Brain pericyte (primary cell): ENCODE measurements around the gene FAHD1.
"Not testable (repeated sequence)": the region's sequence is repeated elsewhere in the genome, so short reads cannot be mapped to it uniquely, and the experiment has no call there.

Experiments
- DNase-seq: peaks from one replicate; pipeline ENCODE4 v3.0.0-alpha.2; 2012; ENCODE audit warnings: low read depth, low spot score

The FAHD1 gene

DNA sequence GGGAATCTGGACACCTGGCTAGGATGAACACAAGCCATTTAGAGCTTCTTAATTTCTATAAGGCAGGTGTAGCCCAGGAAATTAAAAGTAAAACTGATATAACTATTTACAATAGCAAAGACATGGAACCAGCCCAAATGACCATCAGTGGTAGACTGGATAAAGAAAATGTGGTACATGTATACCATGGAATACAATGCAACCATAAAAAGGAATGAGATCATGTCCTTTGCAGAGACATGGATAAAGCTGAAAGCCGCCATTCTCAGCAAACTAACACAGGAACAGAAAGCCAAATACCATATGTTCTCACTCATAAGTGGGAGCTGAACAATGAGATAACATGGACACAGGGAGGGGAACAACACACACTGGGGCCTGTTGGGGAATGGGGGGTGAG lies 19.4 kb downstream of the FAHD1 start:
- no peak for DNase-seq

DNA sequence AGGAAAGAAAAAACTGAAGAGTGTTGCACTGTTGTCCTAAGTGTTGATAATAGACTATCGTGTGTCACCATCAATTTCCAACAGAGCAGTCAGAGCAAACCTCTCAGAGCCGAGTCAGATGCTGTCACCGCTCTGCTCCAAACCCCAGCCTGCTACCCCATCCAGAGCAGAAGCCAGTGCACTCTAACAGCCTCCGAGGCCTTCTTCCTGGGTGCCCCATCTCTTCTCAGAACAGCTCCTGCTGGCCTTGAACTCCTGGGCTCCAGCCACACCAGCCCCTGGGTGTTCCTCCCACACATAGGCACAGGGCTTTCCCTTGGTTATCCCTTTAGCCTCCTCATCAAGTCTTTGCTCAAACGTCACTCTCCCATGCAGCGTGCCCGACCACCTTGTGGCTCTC lies 24.0 kb downstream of the FAHD1 start:
- DNase-seq: no peak

DNA sequence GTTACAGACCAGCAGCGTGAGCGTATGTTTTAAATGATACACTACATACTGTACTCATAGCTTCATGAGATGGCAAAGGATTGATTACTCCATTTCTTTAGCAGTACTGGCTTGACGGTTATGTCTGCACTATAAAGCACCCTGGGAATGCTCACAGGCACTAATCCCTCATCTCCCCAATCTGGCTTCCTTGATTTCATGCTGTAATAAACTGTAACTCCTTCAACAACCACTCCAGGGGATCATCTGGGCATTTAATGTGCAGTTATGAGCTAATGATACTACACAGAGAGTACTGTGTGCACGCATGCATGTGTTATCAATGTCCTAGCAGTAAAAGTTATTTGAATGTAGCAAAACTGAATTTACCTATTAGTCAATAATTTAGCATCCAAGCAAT lies 24.8 kb downstream of the FAHD1 start:
- no peak for DNase-seq

DNA sequence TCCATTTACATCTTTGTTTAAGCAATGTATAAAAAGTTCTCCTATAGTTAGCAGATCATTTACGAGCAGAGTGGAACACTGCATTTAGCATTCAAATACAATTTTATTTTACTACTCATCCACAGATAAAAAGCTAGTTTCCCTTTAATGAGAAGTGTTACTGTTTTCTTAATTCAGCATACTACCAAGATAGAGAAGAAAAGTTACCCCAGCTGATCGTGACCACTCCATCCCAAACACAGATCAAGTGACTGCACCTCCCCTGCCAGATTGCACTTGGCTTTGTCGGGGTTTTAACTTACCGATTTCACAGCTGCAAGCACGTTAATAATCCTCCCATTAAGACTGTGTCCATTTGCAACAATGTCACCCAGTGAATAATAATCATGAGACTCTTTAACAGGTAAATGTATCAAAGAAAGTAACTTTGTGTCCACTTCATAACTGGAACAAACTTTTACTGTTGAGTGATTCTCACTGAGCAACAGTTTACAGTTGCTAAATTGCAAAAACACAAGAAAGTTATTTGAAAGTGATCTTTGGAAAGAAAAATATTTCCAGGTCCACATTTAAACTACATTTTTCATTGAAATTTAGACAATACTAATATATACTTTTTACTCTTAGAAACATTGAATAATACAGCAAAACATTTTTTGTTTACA lies 30.6 kb downstream of the FAHD1 start:
- DNase-seq: no peak

DNA sequence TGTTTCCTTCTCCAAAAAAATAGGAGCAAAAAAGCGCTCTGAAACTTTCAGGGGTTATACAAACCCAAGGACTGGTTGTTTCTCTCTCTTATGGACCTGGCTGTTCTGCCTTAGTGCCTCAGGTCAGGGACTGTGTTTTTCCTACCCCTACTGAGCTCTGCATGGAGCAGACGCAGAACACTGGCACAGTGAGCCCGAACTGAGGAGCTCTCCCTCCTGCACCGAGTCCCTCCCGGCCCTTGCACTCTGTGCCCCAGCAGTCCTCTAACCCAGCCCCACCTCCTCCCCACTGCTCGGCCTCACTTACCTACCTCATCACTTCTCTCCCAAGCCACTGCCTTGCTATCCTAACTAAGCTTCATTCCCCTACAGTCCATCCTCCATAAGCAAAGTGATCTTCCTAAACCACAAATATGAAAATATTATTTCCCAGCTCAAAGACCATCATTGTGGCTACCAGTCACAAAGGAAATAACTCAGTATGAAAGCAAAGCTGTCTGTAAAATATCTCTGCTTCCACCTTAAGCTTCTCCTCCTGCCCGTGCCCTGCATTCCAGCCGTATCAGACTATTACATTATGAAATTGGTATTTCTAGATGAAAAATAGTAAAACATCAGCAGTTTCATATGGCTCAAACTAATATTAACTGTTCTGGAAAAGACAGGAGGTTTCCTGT lies 31.3 kb downstream of the FAHD1 start:
- peak; percentile 22 for DNase-seq

DNA sequence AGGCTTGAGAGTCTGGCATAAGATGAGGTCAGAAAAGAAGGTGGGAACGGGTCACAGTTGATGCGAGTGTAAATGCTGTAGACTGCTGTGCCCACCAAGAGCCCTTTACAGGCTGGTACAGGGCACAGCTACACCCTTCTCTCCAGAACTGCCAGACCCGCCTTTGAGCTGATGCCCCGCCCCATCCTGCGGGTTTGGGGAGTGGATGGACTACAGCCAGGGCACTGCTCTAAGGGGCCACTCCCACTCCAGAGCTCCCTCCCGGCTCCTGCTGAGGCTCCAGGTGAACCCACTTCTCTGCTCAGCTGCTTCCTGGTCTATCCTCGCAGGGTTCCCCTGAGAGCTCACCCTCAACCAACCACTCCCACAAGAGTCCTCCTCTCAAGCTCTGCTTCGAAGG lies 32.6 kb downstream of the FAHD1 start:
- DNase-seq: no peak

DNA sequence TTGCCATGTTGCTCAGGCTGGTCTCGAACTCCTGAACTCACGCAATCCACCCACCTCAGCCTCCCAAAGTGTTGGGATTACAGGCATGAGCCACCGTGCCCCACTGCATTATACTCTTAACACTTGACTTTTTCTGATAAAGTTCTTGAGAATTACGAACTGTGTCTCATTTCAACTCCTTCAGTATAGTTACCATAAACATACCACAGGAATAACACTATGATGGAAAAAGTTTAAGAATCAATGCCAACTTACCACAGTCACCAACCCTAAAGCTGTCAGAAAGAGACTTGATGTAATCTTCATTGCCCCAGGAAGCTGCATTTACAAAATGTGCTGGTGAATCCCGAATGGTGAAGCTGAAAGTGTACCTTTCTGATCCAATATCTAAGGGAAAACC lies 34.7 kb downstream of the FAHD1 start:
- DNase-seq: no peak

DNA sequence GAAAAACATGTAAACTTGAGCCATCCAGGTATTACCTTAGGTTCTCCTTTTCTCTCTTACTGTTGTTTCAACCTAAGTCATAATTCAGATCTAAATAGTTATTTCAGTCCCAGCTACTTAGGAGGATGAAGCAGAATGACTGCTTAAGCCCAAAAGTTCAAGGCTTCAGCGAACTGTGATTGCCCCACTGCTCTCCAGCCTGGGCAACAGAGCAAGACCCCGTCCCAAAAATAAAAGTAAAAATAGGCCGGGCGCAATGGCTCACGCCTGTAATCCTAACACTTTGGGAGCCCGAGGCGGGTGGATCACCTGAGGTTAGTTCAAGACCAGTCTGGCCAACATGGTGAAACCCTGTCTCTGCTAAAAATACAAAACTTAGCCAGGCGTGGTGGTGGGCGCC lies 35.4 kb downstream of the FAHD1 start:
- DNase-seq: no peak

DNA sequence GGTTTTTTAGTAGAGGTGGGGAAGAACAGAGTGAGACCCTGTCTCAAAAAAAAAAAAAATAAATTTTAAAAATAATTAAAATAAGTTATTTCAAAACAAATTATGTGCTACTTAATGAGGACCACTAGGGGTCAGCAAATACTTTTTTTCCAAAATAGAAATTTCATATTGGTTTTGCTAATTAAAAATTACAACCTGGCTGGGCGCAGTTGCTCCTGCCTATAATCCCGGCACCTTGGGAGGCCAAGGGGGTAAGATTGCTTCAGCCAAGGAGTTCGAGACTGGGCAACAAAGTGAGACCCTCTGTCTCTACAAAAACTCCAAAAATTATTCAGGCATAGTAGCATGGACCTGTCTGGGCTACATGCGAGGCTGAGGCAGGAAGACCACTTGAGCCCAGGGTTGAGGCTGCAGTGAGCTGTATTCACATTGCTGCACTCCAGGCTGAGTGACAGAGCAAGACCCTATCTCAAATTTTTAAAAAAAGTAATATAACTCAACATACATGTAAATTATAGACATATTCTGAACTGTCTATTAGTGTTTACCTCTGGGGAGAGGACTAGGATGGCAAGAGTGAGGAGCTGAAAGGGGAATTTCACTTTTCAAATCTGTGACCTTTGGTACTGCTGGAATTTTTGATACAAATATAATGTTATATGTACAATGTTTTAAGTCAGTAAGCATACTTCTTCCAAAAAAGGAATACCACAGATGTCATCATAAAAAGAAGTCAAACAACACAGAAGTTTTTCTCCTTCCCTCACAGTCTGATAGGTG lies 36.9 kb downstream of the FAHD1 start:
- DNase-seq: no peak

DNA sequence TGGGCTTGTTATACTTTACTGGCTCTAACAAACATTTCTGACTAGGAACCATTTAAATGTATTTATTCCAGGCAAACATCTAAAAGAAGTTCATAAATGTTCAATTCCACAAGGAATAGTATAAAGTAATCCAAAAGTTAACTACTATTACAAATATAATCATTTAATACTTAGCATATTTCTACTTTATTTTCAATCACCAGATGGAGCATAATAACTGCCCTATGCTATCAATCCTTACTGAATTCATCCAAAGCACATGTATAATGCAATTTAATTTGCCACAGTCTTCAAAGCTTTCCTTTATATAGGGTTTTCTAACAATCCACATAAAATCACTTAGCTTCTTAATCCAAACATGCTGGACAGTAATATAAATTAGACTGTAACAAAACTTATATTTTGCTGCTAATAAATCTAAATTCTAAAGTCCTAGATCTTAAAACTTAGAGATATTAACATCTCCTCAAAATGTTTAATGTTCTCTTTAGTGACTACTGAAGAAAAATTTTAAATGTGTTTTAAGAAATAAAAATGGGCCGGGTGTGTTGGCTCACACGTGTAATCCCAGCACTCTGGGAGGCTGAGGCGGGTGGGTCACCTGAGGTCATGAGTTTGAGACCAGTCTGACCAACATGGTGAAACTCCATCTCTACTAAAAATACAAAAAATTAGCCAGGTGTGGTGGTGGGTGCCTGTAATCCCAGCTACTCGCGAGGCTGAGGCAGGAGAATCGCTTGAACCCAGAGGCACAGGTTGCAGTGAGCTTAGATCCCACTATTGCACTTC lies 39.1 kb downstream of the FAHD1 start:
- DNase-seq: no peak

DNA sequence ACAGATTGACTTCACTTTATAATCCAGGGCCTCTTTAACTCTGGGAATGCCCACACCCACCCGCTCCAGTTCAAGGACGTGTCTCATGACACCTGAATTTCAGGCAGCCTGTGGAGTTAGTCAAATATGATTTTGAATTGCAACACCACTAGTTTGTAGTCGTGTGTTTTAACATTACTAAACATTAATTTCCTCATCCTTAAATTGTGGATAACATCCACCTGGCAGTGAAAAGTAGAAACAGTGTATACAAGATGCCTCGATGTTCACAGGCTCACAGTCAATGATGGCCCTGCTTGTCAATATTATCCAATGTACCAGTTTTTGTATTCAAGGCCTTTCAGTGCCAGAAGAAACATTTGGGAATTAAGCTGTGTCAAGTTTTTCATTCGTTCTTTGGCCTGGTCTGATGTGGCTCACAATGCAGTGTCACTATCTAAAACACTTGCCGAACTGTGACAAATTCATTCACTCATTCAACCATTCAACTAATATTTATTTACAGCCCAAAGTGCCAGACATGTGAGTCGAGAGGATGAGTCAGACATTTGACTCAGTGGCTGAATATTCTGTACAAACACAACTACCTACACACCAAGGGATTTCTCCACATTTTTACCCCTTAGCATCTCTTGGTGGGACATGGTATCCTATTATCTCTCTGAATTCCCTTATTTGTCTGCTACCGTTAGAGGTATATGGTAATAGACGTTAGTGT lies 43.5 kb downstream of the FAHD1 start:
- DNase-seq: no peak

DNA sequence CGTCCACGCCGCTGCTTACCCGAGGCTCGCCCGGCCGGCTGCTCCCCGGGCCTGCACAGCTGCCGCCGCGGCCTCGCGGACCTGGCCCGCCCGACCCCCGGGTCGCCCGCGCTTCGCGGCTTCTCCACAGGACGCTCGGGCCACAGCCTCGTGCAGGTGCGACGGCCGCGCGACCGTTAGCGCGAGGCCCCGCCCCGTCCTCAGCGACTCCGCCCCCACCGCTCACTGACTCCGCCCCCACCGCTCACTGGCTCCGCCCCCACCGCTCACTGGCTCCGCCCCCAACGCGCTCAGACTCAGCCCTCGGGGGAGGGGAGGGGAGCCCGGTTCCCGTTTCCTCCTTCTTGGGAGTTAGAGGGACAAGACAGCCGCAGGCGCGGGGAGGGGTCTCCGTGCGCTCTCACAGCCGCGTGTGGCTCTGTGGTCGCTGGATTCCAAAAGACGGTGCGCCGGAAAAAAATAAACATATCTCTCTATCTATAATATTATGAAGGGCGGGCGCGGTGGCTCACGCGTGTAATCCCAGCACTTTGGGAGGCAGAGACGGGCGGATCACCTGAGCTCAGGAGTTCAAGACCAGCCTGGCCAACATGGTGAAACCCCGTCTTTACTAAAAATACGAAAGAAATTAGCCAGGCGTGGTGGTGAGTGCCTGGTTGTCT lies 45.1 kb downstream of the FAHD1 start, which contains the start of gene MEIOB:
Gene MEIOB, minus strand, starts transcription at position 191 of the 662 bp plus-strand sequence. CDS start 3,989 bp downstream, outside the sequence.
- DNase-seq: no peak

DNA sequence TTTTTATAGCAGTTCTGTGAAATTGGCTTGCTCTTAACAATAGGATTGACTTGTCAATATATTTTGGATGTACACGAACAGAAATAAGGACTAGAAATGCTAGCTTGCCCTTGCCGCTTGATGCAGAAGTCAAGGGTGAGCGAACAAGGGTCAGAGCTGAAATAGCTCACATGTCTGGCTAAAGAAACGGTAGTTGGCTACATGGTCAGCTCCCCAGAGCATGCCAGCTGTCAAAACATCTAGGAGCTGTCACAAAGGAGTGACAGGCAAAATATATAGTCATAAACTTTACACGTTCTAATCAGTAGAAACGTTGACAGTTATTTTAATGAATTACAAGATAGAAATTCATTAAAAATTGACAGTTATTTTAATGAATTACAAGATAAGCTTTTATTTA lies 47.8 kb downstream of the FAHD1 start:
- DNase-seq: no peak

DNA sequence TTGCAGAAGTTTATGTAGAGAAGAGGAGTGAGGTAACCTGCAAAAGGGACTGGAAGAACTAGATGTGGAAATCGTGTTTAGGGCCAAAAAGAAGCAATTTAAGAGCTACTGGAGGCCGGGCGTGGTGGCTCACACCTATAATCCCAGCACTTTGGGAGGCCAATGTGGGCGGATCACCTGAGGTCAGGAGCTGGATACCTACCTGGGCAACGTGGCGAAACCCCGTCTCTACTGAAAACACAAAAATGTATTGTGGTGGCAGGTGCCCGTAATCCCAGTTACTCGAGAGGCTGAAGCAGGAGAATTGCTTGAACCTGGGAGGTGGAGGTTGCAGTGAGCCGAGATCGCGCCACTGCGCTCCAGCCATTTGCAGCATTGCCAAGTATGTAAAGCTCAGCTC lies 49.1 kb downstream of the FAHD1 start:
- not testable (repeated sequence) for DNase-seq

DNA sequence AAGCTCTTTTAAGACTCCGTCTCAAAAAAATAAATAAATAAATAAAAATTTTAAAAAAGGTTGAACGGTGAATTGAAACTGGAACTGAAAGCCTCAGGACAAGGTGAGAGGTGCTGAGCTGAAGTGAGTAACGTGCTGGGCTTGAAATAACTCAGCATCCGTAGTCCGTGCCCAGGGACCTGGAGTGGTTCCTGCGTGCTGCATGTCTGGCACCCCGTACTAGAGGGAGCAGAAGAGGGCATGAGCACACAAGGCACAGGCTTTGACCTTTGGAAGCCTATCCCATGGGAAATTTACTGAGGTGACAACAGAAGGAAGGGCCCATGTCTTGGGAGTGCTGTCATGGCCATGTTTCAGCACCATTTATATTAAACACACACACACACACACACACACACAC lies 49.5 kb downstream of the FAHD1 start:
- DNase-seq: no peak

DNA sequence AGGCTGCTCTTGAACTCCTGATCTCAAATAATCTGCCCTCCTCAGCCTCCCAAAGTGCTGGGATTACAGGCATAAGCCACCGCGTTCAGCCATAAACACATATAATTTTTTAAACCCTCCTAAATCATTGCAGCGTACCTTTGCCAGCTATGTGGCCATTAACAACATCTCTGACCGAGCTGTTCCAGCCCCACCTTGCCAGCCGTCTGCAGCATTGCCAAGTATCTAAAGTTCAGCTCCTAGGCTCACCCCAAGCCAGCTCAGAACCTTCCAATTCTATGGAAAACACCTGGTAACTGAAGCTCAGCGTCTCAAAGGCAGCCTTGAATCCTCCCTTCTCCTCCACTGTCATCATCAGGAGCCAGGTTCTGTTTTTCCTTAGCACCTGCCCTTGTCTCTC lies 50.1 kb downstream of the FAHD1 start:
- DNase-seq: no peak

DNA sequence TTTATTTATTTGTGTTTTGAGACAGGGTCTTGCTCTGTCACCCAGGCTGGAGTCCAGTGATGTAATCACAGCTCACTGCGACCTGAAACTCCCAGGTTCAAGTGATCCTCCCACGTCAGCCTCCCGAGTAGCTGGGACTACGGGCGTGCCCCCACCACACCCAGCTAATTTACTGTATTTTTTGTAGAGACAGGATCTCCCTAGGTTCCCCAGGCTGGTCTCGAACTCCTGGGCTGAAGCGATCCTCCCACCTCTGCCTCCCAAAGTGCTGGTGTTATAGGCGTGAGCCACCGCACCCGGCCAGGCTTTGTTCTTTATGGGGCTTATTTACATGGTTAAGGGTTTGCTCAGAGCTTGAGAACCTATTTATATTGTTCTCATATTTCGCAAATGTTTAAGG lies 50.8 kb downstream of the FAHD1 start:
- no peak for DNase-seq

DNA sequence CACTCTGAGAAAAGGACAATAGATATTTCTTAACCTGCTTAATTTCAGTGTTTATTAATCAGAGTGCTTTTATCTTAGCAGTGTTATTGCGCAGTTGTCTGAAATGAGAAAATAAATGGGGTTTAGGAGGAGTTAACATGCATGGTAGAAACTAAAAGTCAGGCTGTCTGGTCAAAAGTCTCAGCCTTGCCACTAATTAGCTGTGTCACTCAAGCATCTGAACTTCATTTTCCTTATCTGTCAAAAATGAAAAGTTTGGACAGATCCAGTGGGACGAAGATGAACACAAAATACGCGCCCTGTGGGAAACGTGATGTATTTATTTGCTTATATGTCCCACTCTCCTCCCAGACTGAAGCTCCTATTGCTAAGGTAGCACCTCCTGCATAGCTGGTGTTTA lies 51.2 kb downstream of the FAHD1 start:
- DNase-seq: no peak
